ENCODE results near the gene RAB11FIP5. TPM values are rescaled to one million over a fixed set of nuclear protein-coding genes. Genes with fewer than 3 reads are reported as not detected.

Gene RAB11FIP5
- total and polyA plus RNA-seq, 9 of the 15 experiments (the other 6 are each of a cell fraction or from before 2014, with no cell fraction given): 1.7 to 14.4 (median 6.4) TPM

DNA sequence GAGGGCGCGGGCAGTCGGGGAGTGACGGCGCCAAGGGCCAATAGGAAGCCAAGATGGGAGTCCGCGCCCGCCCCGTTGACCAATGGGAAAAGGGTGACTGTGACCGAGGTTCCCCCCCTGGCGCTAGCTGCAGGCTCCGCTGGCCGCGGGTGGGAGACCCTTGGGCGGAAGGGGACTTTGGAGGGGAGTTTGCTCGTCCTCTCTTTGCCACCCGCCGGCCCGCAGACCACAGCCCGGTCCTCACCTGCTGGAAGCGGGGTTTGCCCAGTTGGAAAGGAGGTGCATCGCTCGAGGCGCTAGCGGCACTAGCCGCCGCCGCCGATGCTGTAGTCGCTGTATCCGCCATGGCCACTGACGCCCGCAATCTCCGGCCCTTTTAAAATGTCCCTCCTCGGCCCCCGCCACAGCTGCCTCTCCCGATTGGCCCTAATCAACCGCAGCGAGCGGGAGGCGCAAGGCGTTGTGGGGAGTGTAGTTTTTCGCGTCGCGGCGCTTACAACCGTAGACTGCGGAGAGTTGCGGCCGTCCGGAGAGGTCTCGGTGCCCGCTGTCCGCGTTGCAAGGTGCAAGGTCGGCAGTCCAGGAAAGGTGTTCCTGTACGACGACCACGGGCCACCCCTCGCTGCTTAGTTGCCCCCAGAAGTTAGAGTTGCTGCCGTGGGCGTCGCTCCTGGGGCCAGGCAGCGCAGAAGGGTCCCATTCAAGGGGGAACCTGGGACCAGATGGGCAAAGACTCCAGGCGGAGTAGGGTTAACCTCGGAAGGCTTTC is 41.2 kb downstream of the RAB11FIP5 start, which contains the start of gene SFXN5 (continued):
- TF ChIP-seq, protein P1, sequence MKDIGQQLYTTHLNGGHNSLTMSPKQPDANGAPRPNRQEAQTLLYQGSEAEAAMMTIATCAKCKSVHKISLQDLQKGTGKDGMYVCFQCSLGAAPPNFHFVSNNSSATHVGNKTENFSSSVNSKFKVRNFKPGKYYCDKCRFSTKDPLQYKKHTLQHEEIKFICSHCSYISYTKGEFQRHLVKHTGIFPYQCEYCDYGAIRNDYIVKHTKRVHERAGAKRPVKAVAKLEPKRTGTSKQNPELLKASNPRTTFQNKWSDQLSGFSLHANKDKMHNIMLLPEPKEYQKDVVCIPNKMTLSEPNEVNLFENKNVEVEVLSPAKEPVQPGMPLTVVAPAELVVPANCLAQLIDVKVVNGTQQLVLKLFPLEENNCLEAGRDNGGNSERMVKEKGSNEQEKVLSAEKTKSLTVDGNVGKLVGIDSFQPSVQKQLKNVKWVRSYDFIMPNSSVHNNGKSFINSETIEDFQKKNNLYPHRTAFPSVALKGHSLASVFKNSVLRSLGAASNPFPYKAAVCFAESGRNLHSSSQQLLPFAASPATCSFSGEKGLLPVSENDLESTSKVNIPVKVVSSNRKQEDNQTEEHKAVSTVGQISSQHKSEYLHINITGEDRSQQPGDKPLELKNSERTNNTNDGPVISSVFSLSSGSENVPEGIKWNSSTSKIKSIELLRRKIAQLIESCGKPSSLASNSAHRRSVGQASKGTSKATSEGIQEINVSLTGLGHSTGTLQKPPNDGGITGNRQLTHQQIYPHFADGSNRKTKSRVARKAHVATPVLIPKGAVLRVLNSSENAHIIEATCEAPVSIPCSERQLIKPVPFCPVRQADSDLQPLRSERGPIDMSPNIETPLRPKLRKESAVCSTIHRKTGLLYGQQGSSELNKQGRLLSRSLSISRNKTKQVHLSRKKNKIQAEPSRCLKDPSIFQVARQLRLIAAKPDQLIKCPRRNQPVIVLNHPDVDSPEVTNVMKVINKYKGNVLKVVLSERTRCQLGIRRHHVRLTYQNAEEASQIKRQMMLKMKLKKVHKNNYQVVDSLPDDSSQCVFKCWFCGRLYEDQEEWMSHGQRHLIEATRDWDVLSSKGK (CRISPR knock-in tag; IDR thresholded peaks at IDR 0.05): no peak
- TF ChIP-seq SMAD2 (IDR thresholded peaks at IDR 0.05; ENCODE audit: low read depth, low read length) (no peak), ILF3 (IDR thresholded peaks at IDR 0.05; ENCODE audit: borderline replicate concordance) (no peak), HMGN3 (IDR thresholded peaks at IDR 0.05; ENCODE audit: borderline replicate concordance, extremely low read depth, insufficient read length, low read depth, low read length) (peak; percentile 76), HLTF (IDR thresholded peaks at IDR 0.05) (0 out of 2 replicates have a peak, but pooled peaks have one; percentile 36), KDM2B (CRISPR knock-in tag; IDR thresholded peaks at IDR 0.05) (peak; percentile 74), BRD9 (IDR thresholded peaks at IDR 0.05; ENCODE audit: low read depth, partially characterized antibody) (peak; percentile 79), RBFOX2 (IDR thresholded peaks at IDR 0.05; ENCODE audit: low read depth, low read length) (peak; percentile 95), SOX6 (IDR thresholded peaks at IDR 0.05) (0 out of 2 replicates have a peak, but pooled peaks have one; percentile 29)
- TF ChIP-seq, protein P2, sequence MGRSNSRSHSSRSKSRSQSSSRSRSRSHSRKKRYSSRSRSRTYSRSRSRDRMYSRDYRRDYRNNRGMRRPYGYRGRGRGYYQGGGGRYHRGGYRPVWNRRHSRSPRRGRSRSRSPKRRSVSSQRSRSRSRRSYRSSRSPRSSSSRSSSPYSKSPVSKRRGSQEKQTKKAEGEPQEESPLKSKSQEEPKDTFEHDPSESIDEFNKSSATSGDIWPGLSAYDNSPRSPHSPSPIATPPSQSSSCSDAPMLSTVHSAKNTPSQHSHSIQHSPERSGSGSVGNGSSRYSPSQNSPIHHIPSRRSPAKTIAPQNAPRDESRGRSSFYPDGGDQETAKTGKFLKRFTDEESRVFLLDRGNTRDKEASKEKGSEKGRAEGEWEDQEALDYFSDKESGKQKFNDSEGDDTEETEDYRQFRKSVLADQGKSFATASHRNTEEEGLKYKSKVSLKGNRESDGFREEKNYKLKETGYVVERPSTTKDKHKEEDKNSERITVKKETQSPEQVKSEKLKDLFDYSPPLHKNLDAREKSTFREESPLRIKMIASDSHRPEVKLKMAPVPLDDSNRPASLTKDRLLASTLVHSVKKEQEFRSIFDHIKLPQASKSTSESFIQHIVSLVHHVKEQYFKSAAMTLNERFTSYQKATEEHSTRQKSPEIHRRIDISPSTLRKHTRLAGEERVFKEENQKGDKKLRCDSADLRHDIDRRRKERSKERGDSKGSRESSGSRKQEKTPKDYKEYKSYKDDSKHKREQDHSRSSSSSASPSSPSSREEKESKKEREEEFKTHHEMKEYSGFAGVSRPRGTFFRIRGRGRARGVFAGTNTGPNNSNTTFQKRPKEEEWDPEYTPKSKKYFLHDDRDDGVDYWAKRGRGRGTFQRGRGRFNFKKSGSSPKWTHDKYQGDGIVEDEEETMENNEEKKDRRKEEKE (IDR thresholded peaks at IDR 0.05; ENCODE audit: borderline replicate concordance in 1 of 2, control insufficient read depth in 1 of 2, low read depth in 2 of 2, low read length in 1 of 2): 0 out of 4 replicates have a peak, but pooled peaks of 1 of the 2 experiments have one; percentile 23
- TF ChIP-seq, protein P3, sequence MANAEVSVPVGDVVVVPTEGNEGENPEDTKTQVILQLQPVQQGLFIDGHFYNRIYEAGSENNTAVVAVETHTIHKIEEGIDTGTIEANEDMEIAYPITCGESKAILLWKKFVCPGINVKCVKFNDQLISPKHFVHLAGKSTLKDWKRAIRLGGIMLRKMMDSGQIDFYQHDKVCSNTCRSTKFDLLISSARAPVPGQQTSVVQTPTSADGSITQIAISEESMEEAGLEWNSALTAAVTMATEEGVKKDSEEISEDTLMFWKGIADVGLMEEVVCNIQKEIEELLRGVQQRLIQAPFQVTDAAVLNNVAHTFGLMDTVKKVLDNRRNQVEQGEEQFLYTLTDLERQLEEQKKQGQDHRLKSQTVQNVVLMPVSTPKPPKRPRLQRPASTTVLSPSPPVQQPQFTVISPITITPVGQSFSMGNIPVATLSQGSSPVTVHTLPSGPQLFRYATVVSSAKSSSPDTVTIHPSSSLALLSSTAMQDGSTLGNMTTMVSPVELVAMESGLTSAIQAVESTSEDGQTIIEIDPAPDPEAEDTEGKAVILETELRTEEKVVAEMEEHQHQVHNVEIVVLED (CRISPR knock-in tag; IDR thresholded peaks at IDR 0.05): 0 out of 2 replicates have a peak, but pooled peaks have one; percentile 28
- TF ChIP-seq, protein P4, sequence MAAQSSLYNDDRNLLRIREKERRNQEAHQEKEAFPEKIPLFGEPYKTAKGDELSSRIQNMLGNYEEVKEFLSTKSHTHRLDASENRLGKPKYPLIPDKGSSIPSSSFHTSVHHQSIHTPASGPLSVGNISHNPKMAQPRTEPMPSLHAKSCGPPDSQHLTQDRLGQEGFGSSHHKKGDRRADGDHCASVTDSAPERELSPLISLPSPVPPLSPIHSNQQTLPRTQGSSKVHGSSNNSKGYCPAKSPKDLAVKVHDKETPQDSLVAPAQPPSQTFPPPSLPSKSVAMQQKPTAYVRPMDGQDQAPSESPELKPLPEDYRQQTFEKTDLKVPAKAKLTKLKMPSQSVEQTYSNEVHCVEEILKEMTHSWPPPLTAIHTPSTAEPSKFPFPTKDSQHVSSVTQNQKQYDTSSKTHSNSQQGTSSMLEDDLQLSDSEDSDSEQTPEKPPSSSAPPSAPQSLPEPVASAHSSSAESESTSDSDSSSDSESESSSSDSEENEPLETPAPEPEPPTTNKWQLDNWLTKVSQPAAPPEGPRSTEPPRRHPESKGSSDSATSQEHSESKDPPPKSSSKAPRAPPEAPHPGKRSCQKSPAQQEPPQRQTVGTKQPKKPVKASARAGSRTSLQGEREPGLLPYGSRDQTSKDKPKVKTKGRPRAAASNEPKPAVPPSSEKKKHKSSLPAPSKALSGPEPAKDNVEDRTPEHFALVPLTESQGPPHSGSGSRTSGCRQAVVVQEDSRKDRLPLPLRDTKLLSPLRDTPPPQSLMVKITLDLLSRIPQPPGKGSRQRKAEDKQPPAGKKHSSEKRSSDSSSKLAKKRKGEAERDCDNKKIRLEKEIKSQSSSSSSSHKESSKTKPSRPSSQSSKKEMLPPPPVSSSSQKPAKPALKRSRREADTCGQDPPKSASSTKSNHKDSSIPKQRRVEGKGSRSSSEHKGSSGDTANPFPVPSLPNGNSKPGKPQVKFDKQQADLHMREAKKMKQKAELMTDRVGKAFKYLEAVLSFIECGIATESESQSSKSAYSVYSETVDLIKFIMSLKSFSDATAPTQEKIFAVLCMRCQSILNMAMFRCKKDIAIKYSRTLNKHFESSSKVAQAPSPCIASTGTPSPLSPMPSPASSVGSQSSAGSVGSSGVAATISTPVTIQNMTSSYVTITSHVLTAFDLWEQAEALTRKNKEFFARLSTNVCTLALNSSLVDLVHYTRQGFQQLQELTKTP (IDR thresholded peaks at IDR 0.05; ENCODE audit: low read depth in 1 of 2, partially characterized antibody in 2 of 2): peak in 1 of 2 experiments; percentile 89
